Measurements from ENCODE around the gene TMEM141. TPM values are rescaled to one million over a fixed set of nuclear protein-coding genes. Genes with fewer than 3 reads are reported as not detected.

TMEM141 gene
- total RNA-seq, 4 donors from 2014 or later: 46.9 to 70.2 (median 51.1) TPM

DNA sequence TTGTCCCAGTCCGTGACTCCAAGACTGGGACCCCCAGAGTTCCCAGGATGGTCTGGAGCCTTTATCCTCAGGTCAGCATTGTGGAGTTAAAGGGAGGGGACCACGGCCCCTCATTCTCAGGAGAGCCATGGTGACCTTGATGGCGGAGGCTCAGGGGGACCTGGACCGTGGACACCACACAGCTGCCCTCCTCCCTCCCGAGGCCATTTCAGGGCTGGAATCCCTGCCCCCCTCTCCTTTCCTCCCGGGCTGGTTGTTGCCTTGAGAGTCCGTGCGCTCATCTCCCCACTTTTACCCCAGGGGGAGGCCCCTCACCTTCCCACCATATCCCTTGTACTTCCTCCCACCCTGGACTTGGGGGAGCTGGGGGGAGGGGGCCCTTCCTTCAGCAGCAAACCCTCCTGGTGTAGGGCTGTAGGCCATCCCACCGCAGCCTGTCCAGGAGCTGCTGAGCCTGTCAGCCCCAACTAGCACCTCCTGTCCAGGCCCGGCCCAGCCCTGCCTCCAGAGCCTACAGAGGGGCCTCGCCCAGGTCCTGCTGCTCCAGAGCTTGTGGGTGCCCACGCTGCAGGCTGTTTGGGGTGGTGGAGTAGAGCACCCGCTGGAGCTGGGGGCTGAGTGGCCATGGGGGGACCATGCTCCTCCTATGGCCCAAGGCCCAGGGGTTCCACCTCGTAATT, 36.8 kb downstream of the TMEM141 start:
- peaks cover 0 to 4% of the 10 kb centered on the region in 2 donors for H3K4me1 ChIP-seq
- in situ Hi-C loops (cut with MboI; ENCODE audit: low sequenced_read_pairs in 4 of 4) (no loop called here), intact Hi-C loops (cut with DNase I; ENCODE audit: low total_unique reads) (no loop called here)
- TF ChIP-seq POLR2A (IDR thresholded peaks at IDR 0.05): no peak
- TF ChIP-seq, protein P1, sequence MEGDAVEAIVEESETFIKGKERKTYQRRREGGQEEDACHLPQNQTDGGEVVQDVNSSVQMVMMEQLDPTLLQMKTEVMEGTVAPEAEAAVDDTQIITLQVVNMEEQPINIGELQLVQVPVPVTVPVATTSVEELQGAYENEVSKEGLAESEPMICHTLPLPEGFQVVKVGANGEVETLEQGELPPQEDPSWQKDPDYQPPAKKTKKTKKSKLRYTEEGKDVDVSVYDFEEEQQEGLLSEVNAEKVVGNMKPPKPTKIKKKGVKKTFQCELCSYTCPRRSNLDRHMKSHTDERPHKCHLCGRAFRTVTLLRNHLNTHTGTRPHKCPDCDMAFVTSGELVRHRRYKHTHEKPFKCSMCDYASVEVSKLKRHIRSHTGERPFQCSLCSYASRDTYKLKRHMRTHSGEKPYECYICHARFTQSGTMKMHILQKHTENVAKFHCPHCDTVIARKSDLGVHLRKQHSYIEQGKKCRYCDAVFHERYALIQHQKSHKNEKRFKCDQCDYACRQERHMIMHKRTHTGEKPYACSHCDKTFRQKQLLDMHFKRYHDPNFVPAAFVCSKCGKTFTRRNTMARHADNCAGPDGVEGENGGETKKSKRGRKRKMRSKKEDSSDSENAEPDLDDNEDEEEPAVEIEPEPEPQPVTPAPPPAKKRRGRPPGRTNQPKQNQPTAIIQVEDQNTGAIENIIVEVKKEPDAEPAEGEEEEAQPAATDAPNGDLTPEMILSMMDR (IDR thresholded peaks at IDR 0.05 in 4 of 5, conservative IDR thresholded peaks at IDR 0.05 in 1 of 5): no peak
- no peak overlapping the region for H3K27ac ChIP-seq
- peaks cover 3 to 71% of the 10 kb centered on the region in 2 donors for H3K36me3 ChIP-seq
- H3K4me3 ChIP-seq: no peak overlapping the region
- no peaks in the 10 kb centered on the region for H3K27me3 ChIP-seq
- no peaks in the 10 kb centered on the region for H3K9me3 ChIP-seq
- no peak for DNase-seq
- no peak for ATAC-seq

DNA sequence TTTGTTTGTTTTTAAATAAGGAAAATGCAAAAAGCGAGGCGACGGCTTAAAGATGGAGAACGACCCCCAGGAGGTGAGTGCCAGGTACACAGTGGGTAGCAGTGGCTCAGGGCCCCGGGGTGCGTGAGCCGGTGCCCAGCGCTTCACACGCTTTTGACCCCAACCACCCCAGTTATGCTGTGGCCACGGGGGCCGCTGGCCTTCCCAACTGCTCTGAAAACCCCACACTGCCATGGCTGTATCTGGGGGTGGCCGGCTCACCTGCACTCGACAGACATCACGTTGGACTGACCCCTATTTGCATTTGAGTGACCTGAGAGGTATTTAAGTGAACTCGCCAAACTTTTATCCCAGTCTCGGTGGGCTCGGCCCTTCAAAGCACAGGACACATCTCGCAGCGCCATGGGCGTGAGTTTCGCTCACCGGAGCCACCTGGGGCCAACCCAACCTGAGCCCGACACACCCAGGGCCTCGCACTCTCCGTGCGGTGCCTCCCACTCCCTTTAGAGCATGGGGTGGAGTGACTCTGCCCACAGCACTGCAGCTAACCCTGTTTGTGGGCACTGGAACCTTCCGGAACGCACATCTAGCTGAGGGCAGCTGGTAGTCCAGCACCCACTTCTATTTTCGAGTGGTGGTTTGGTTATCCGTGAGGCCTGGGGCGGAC, 37.5 kb downstream of the TMEM141 start:
- peaks cover 0 to 4% of the 10 kb centered on the region in 2 donors for H3K4me1 ChIP-seq
- H3K36me3 ChIP-seq: peaks cover 3 to 70% of the 10 kb centered on the region in 2 donors
- in situ Hi-C loops (cut with MboI; ENCODE audit: low sequenced_read_pairs in 4 of 4) (no loop called here), intact Hi-C loops (cut with DNase I; ENCODE audit: low total_unique reads) (no loop called here)
- no peaks in the 10 kb centered on the region for H3K9me3 ChIP-seq
- no peaks in the 10 kb centered on the region for H3K27me3 ChIP-seq
- no peak for ATAC-seq
- no peak overlapping the region for H3K4me3 ChIP-seq
- TF ChIP-seq, protein P1 (IDR thresholded peaks at IDR 0.05 in 4 of 5, conservative IDR thresholded peaks at IDR 0.05 in 1 of 5): no peak
- no peak for TF ChIP-seq POLR2A (IDR thresholded peaks at IDR 0.05)
- no peak overlapping the region for H3K27ac ChIP-seq
- DNase-seq: no peak

DNA sequence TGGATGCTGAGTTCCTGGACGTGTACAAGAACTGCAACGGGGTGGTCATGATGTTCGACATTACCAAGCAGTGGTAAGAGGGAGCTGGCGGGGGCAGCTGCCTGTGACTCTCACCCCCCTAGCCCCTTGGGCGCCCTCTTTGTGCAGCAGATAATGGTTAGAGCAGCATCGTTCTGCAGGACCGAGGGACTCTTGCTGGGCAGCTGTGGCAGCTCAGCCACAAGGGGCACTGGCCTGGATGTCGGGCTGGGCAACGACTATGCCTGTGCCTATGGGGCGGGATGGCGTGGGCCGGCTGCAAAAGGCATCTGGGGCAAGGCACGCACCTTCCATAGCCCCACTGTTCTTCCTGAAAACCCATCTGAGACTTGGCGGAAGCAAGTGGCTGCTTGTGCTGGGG, 38.3 kb downstream of the TMEM141 start:
- TF ChIP-seq, protein P1 (IDR thresholded peaks at IDR 0.05 in 4 of 5, conservative IDR thresholded peaks at IDR 0.05 in 1 of 5): no peak
- TF ChIP-seq POLR2A (IDR thresholded peaks at IDR 0.05): no peak
- H3K4me1 ChIP-seq: peaks cover 0 to 4% of the 10 kb centered on the region in 2 donors
- no peaks in the 10 kb centered on the region for H3K27me3 ChIP-seq
- no peaks in the 10 kb centered on the region for H3K9me3 ChIP-seq
- ATAC-seq (no peak), DNase-seq (no peak)
- H3K4me3 ChIP-seq: no peak overlapping the region
- peaks cover 0 to 64% of the 10 kb centered on the region in 2 donors for H3K36me3 ChIP-seq
- H3K27ac ChIP-seq: no peak overlapping the region
- intact Hi-C loops (cut with DNase I; ENCODE audit: low total_unique reads) (no loop called here), in situ Hi-C loops (cut with MboI; ENCODE audit: low sequenced_read_pairs in 4 of 4) (no loop called here)

DNA sequence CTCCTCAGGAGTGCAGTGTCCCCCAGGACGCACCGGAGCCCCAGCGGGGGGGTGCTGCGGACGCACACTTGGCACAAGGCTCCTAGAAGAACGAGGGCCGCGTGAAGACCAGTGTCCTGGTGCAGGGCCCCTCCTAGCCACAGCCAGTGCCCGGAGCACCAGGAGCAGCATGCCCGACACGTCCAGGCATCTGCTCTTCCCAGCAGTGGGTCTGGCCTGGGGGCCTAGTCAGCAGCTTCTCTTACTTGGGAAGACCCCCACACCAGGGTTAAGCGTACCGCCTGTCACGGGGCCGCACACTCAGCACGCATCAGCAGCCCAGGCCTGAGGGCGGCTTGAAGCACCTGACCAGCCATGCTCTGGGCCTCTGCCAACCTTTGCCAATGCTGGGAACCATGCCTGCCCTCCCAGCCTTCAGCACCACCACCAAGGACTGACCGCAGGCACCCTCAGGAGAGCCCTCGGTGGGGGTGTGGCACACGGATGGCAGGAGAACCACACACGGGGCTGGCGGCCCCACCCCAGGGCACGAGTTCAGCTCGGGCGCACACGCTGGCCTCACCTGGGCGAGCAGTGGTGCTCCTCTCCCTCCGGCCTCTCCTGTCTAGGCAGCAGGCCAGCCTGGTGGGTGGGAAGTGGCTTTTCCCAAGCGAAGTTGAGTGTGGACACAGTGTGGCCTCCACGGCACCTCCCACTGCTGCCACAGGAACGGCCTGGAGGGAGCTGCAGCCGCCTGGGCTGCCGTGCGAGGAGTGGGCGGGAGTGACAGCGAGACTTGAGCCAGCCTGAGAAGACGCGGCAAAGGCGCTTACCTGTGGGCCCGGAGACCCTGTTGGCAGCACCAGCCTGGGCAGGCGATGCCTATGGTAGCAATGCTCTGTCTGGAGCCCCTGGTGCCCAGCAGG, 39.1 kb downstream of the TMEM141 start:
- Histone ChIP-seq H3K4me3 (no peak overlapping the region), H3K4me1 (peaks cover 0 to 4% of the 10 kb centered on the region in 2 donors), H3K27ac (no peak overlapping the region), H3K9me3 (no peaks in the 10 kb centered on the region), H3K27me3 (no peaks in the 10 kb centered on the region), H3K36me3 (peaks cover 0 to 64% of the 10 kb centered on the region in 2 donors)
- intact Hi-C loops (cut with DNase I; ENCODE audit: low total_unique reads) (no loop called here), in situ Hi-C loops (cut with MboI; ENCODE audit: low sequenced_read_pairs in 4 of 4) (no loop called here)
- TF ChIP-seq, protein P1 (IDR thresholded peaks at IDR 0.05 in 4 of 5, conservative IDR thresholded peaks at IDR 0.05 in 1 of 5): no peak
- TF ChIP-seq POLR2A (IDR thresholded peaks at IDR 0.05): no peak
- DNase-seq (no peak), ATAC-seq (no peak)
